Measurements from ENCODE around the gene METTL25. TPM values are rescaled to one million over a fixed set of nuclear protein-coding genes. Genes with fewer than 3 reads are reported as not detected.

The METTL25 gene
- total RNA-seq, 2 donors from 2014 or later: 11.3 to 12.1 TPM

- H3K4me3 Mint-ChIP-seq: no peak overlapping the region
- H3K36me3 Mint-ChIP-seq (ENCODE audit: low read depth): peaks cover 4% of the 10 kb centered on the region
- no peak for ATAC-seq (replicated peaks)
- no peak overlapping the region for H3K27ac Mint-ChIP-seq
- H3K27me3 Mint-ChIP-seq: no peaks in the 10 kb centered on the region
- H3K4me1 Mint-ChIP-seq: peaks cover 4% of the 10 kb centered on the region
- no peaks in the 10 kb centered on the region for H3K9me3 Mint-ChIP-seq
Observed at GRCh38 chr12:82363990-82364389, 5.7 kb downstream of the METTL25 start.

- H3K27me3 Mint-ChIP-seq: no peaks in the 10 kb centered on the region
- ATAC-seq (replicated peaks): peak; percentile 40
Observed at GRCh38 chr12:82366197-82366596, 7.9 kb downstream of the METTL25 start.

GRCh38 chr12:82375201-82375600 is 16.9 kb downstream of the METTL25 start:
- no peaks in the 10 kb centered on the region for H3K9me3 Mint-ChIP-seq
- peaks cover 38% of the 10 kb centered on the region for H3K36me3 Mint-ChIP-seq (ENCODE audit: low read depth)
- no peaks in the 10 kb centered on the region for H3K4me1 Mint-ChIP-seq
- no peak for ATAC-seq (replicated peaks)
- H3K4me3 Mint-ChIP-seq: no peak overlapping the region
- H3K27ac Mint-ChIP-seq: no peak overlapping the region
- no peaks in the 10 kb centered on the region for H3K27me3 Mint-ChIP-seq

More at GRCh38 chr12:82366197-82366596, 7.9 kb downstream of the METTL25 start:
- Mint-ChIP-seq H3K4me3 (no peak overlapping the region), H3K4me1 (no peaks in the 10 kb centered on the region), H3K36me3 (ENCODE audit: low read depth) (peaks cover 18% of the 10 kb centered on the region), H3K9me3 (no peaks in the 10 kb centered on the region), H3K27ac (no peak overlapping the region)

GRCh38 chr12:82378997-82379396 is 20.7 kb downstream of the METTL25 start:
- Mint-ChIP-seq H3K4me1 (no peaks in the 10 kb centered on the region), H3K27ac (no peak overlapping the region), H3K36me3 (ENCODE audit: low read depth) (peaks cover 11% of the 10 kb centered on the region), H3K9me3 (no peaks in the 10 kb centered on the region), H3K27me3 (no peaks in the 10 kb centered on the region), H3K4me3 (no peak overlapping the region)
- ATAC-seq (replicated peaks): no peak

- Mint-ChIP-seq H3K9me3 (no peaks in the 10 kb centered on the region), H3K4me3 (no peak overlapping the region), H3K27ac (no peak overlapping the region), H3K27me3 (no peaks in the 10 kb centered on the region), H3K4me1 (no peaks in the 10 kb centered on the region), H3K36me3 (ENCODE audit: low read depth) (peaks cover 10% of the 10 kb centered on the region)
- ATAC-seq (replicated peaks): no peak
Observed at GRCh38 chr12:82383930-82384552, 25.7 kb downstream of the METTL25 start.

GRCh38 chr12:82398879-82399278 is 40.5 kb downstream of the METTL25 start:
- no peaks in the 10 kb centered on the region for H3K4me1 Mint-ChIP-seq
- no peak overlapping the region for H3K4me3 Mint-ChIP-seq
- ATAC-seq (replicated peaks): no peak
- no peaks in the 10 kb centered on the region for H3K27me3 Mint-ChIP-seq
- no peak overlapping the region for H3K27ac Mint-ChIP-seq
- peaks cover 29% of the 10 kb centered on the region for H3K36me3 Mint-ChIP-seq (ENCODE audit: low read depth)
- H3K9me3 Mint-ChIP-seq: no peaks in the 10 kb centered on the region

GRCh38 chr12:82400819-82401218 is 42.5 kb downstream of the METTL25 start:
- no peak for ATAC-seq (replicated peaks)
- Mint-ChIP-seq H3K4me3 (no peak overlapping the region), H3K4me1 (no peaks in the 10 kb centered on the region), H3K36me3 (ENCODE audit: low read depth) (peaks cover 30% of the 10 kb centered on the region), H3K27ac (no peak overlapping the region), H3K27me3 (no peaks in the 10 kb centered on the region), H3K9me3 (no peaks in the 10 kb centered on the region)

GRCh38 chr12:82406651-82407050 is 48.3 kb downstream of the METTL25 start:
- H3K27me3 Mint-ChIP-seq: no peaks in the 10 kb centered on the region
- no peaks in the 10 kb centered on the region for H3K4me1 Mint-ChIP-seq
- no peak overlapping the region for H3K4me3 Mint-ChIP-seq
- H3K27ac Mint-ChIP-seq: no peak overlapping the region
- ATAC-seq (replicated peaks): no peak
- peaks cover 30% of the 10 kb centered on the region for H3K36me3 Mint-ChIP-seq (ENCODE audit: low read depth)
- H3K9me3 Mint-ChIP-seq: no peaks in the 10 kb centered on the region

GRCh38 chr12:82407481-82407880 is 49.2 kb downstream of the METTL25 start:
- H3K4me3 Mint-ChIP-seq: no peak overlapping the region
- no peak overlapping the region for H3K27ac Mint-ChIP-seq
- no peaks in the 10 kb centered on the region for H3K4me1 Mint-ChIP-seq
- no peaks in the 10 kb centered on the region for H3K27me3 Mint-ChIP-seq
- ATAC-seq (replicated peaks): no peak
- H3K36me3 Mint-ChIP-seq (ENCODE audit: low read depth): peaks cover 30% of the 10 kb centered on the region
- no peaks in the 10 kb centered on the region for H3K9me3 Mint-ChIP-seq

- Mint-ChIP-seq H3K4me1 (no peaks in the 10 kb centered on the region), H3K9me3 (no peaks in the 10 kb centered on the region), H3K36me3 (ENCODE audit: low read depth) (peaks cover 30% of the 10 kb centered on the region), H3K27ac (no peak overlapping the region), H3K4me3 (no peak overlapping the region), H3K27me3 (no peaks in the 10 kb centered on the region)
- no peak for ATAC-seq (replicated peaks)
Observed at GRCh38 chr12:82408844-82409243, 50.5 kb downstream of the METTL25 start.

GRCh38 chr12:82411546-82412230 is 53.4 kb downstream of the METTL25 start:
- Mint-ChIP-seq H3K27ac (no peak overlapping the region), H3K36me3 (ENCODE audit: low read depth) (peaks cover 23% of the 10 kb centered on the region), H3K27me3 (no peaks in the 10 kb centered on the region), H3K4me1 (no peaks in the 10 kb centered on the region), H3K9me3 (no peaks in the 10 kb centered on the region), H3K4me3 (no peak overlapping the region)
- ATAC-seq (replicated peaks): no peak

- H3K4me1 Mint-ChIP-seq: no peaks in the 10 kb centered on the region
- no peaks in the 10 kb centered on the region for H3K27me3 Mint-ChIP-seq
- H3K27ac Mint-ChIP-seq: no peak overlapping the region
- H3K36me3 Mint-ChIP-seq (ENCODE audit: low read depth): peaks cover 21% of the 10 kb centered on the region
- ATAC-seq (replicated peaks): no peak
- H3K4me3 Mint-ChIP-seq: no peak overlapping the region
- H3K9me3 Mint-ChIP-seq: no peaks in the 10 kb centered on the region
Observed at GRCh38 chr12:82412246-82412645, 53.9 kb downstream of the METTL25 start.

- Mint-ChIP-seq H3K4me3 (no peak overlapping the region), H3K27ac (no peak overlapping the region), H3K9me3 (no peaks in the 10 kb centered on the region), H3K27me3 (no peaks in the 10 kb centered on the region), H3K4me1 (no peaks in the 10 kb centered on the region), H3K36me3 (ENCODE audit: low read depth) (peaks cover 9% of the 10 kb centered on the region)
- ATAC-seq (replicated peaks): no peak
Observed at GRCh38 chr12:82414044-82414443, 55.7 kb downstream of the METTL25 start.

- Mint-ChIP-seq H3K27me3 (no peaks in the 10 kb centered on the region), H3K9me3 (no peaks in the 10 kb centered on the region), H3K4me3 (no peak overlapping the region), H3K27ac (no peak overlapping the region), H3K4me1 (no peaks in the 10 kb centered on the region), H3K36me3 (ENCODE audit: low read depth) (peaks cover 9% of the 10 kb centered on the region)
- ATAC-seq (replicated peaks): no peak
Observed at GRCh38 chr12:82414926-82415325, 56.6 kb downstream of the METTL25 start.

- no peaks in the 10 kb centered on the region for H3K27me3 Mint-ChIP-seq
- no peak overlapping the region for H3K4me3 Mint-ChIP-seq
- peaks cover under 1% of the 10 kb centered on the region for H3K9me3 Mint-ChIP-seq
- H3K36me3 Mint-ChIP-seq (ENCODE audit: low read depth): peaks cover 7% of the 10 kb centered on the region
- no peaks in the 10 kb centered on the region for H3K4me1 Mint-ChIP-seq
- ATAC-seq (replicated peaks): no peak
- no peak overlapping the region for H3K27ac Mint-ChIP-seq
Observed at GRCh38 chr12:82415402-82415801, 57.1 kb downstream of the METTL25 start.

Measured in activated T-helper 17 cell treated with anti-CD3 and anti-CD28 coated beads, Interleukin-2, amount 50 U/mL, for 72 hours (primary cell).